ENCODE data around the gene NUAK2.
"Not testable (repeated sequence)": the region's sequence is repeated elsewhere in the genome, so short reads cannot be mapped to it uniquely, and the experiment has no call there.

Gene NUAK2
- 0.62 to 19.0 (median 7.2) reads per million in 17 experiments for total RNA-seq

- peak; percentile 88 to 96 (median 92) for DNase-seq
Observed at GRCh38 chr1:205321162-205321958, at the start of gene NUAK2. Gene NUAK2, minus strand, starts transcription at chr1:205321745. Its CDS starts 117 bp downstream, at chr1:205321628.

DNA sequence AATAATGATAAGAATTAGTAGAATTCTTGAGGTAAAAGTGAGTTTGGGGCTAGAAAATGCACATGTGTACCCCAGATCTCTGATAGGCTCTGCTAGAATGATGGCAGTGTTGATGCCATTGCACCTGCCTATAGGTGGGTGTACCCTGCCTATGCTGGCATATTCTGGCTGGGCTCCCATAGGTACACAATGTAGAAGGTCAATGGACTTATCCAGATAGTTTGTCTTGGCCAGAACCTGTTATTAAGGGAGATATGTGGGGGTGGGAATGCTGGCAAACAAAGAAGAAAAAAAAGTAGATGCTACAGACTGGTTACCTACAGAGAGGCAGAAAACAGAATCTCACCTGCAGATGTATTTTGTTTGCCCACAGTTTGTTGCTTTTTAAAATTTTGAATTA, 49.2 kb upstream of the NUAK2 start:
- DNase-seq: no peak

DNA sequence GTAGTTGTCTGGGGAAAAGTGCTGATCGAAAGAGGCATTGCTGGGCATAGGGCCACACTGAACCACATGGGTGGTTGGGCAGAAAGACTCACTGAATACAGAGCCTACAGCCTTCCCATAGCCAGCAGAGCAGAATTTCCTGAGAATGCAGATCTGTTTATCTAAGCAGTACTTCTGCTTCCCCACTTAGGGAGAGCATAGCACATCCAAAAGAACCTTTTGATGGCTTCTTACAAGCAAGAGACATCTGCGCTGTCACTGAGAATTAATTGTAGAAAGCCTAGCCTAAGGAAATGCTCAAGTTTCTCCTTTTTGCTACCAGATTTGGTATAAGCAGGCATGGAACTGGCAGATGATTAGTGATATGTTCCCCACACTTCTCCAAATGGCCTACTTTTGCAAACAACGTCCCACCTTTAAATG, 48.2 kb upstream of the NUAK2 start:
- DNase-seq: no peak

GRCh38 chr1:205368478-205368877, 46.9 kb upstream of the NUAK2 start:
- no peak for DNase-seq

DNA sequence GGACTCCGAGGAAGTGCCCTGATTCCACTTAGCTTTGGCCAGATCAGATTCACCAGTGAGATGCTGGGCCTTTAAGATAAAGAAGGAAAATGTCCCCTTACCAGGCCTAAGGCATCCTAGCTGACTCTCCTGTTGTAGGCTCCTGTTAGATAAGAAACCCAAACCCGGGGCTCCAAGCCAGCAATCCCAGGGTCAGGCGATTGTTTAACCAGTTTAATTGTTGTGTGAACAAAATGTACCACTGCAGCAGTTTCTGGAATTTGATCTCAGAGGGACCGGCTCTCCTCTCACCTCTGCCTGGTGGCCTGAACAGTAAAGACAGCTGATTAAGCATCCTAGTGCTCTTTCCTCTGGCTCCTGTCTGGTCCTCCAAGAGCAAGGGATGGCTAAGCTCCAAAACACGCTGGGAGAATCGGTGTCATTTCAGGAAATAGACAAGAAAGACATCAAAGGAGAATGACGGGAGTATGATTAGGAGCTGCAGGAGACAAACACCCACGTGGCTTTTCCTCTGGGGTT, 44.5 kb upstream of the NUAK2 start:
- DNase-seq: no peak

DNA sequence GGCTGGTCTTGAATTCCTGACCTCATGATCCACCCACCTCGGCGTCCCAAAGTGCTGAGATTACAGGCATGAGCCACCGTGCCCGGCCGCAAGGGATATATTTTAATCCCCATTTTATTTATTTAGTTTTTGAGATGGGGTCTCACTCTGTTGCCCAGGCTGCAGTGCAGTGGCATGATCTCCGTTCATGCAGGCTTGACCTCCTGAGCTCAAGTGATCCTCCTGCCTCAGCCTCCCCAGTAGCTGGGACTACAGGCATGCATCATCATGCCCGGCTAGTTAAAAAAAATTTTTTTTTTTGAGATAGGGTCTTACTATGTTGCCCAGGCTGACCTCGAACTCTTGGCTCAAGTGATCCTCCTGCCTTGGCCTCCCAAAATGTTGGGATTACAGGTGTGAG, 43.5 kb upstream of the NUAK2 start:
- not testable (repeated sequence) for DNase-seq

- no peak for DNase-seq
Observed at GRCh38 chr1:205360891-205361290, 39.3 kb upstream of the NUAK2 start.

DNA sequence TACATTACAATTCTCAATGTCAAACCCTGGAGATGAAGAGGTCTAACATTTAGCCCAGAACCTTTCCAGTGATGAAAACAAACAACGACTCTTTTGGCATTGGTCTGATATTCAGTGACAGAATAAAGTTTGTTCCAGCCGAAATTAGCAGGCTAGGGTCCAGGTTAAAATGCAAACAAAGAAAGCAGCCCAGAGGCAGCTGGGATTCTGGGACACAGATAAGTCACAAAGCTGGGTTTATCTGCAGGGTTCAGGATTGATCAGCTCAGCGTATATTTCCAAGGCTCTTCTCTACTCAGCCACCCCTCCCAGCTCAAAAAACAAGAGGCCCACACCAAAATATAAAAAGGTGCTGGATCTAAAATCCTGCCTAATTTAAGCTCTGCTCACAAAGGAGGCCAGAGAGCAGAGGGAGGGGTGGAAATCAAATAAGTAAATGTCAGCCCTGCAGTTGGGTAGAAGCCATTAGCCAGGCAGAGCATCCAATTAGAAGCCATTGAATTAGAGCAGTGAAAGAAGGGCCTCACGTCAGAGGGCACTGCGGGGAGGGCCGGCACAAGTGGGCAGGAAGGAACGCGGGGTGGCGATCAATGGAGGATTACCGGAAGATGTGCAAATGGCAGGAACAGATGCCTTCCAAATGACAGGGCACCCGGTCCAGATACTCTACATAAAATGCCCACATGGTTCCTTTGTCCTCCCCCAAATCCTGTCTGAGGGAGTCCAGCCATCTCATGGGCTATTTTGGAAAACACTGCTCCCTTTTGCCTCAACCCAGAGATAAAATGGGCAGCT, 38.4 kb upstream of the NUAK2 start:
- no peak for DNase-seq

DNA sequence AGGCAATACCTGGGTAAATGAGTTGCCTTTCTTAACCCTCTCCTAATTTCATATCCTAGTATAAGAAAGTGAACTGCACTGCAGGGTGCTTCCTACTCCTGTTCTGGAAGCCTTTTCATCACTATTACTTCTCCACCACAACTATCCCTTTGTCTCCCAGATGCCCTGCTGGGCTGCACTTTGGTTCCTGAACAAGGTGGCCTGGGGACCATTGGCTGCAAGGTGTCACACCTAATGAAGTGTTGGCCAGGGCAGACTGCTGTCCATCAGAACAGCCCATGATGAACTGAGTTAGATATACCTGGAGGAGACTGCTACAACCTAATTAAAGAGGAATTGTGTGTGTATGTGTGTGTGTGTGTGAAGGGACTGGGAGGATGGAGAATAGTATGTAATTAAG, 37.0 kb upstream of the NUAK2 start:
- no peak for DNase-seq

- no peak for DNase-seq
Observed at GRCh38 chr1:205357567-205357966, 36.0 kb upstream of the NUAK2 start.

DNA sequence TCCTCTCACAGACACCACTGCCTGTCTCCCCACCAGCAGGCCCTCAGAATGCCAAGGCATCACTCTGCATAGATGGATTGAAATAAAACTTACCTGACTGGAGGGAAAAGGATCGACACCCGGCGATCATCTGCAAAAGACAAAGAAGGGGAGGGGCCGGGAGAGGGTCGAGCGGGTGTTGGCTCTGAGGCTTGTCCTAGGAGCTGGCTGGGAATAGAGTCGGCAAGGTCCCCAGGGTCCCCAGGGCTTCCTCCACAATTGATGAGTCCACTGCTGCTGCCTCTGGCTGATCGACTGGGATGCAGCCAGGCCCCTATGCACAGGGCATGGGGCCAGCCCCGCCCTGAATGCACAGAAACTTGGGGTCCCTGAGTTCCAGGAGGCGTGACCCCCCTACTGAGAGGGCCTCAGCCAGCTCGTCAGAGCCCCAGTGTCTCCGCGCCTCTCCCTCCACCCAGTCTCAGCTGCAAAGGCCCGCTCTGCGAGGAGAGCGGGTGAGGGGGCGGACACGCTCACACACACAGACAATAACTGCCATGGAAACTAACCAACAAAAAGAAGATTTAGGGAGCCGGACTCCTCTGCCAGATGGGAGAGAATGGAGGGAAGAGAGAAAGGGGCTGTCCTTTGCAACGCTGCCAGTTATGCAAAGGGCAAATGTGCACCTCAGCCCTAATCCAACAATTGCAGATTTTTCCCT, 35.0 kb upstream of the NUAK2 start, which contains the start of gene KLHDC8A:
KLHDC8A (minus strand) TSS at position 483 of the 700 bp plus-strand sequence. CDS start 13,318 bp downstream, outside the sequence.
- no peak for DNase-seq

DNA sequence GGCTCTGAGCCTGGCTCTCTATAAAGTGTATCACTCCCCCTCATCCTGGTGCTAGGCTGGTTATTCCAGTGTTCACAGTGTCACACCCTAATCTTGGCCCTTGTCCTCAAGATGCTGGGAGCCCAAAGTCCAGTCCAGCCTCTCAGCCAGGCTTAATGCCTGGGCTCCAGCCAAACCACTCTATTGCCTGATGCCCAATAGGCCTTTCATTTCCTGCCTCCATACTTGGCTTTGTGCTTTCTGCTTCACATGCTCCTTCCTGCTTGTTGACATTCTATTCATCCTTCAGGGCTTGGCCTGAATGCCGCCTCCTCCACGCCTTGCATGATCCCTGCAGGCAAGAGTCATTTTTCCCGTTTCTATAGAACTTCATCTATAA, 33.5 kb upstream of the NUAK2 start:
- no peak for DNase-seq

GRCh38 chr1:205354259-205355074, 32.9 kb upstream of the NUAK2 start:
- peak; percentile 74 to 86 (median 75) for DNase-seq

- no peak for DNase-seq
Observed at GRCh38 chr1:205353612-205354011, 32.1 kb upstream of the NUAK2 start.

DNA sequence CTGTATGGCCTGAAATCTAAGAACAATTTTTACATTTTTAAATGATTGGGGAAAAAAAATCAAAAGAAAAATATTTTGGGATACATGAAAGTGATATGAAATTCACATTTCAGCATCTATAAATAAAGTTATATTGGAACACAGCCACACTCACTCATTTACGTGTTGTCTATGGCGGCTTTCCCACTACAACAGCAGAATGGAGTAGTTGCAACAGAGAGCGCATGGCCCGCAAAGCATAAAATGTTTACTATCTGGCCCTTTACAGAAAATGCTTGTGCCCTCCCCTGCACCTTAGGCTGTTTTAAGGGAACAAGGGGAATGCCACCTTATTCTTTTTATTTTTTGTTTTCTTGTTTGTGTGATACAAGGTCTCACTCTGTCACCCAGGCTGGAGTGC, 31.6 kb upstream of the NUAK2 start:
- no peak for DNase-seq

- no peak for DNase-seq
Observed at GRCh38 chr1:205351984-205352713, 30.6 kb upstream of the NUAK2 start.

DNA sequence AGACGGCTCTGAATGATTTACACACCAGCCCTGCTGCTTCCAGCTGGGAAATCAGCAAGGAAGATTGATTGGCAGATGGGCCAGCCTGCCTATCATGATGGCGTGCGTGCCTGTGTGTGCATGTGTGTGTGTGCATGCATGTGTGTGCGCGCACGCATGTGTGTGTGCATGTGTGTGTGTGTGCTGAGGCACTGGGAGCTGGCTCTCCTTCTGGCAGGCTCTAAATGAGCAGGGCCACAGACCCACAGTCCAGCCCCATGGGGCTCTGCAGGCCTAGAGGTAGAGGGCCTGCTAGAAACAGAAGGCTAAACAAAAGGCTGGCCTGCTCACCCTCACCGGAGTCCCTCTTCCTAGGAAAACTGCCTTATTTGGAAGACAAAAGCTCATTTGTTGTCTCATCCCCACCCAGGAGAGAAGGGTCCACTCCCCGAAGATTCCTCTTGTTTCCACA, 29.2 kb upstream of the NUAK2 start:
- DNase-seq: no peak

- DNase-seq: no peak
Observed at GRCh38 chr1:205350124-205350523, 28.6 kb upstream of the NUAK2 start.

DNA sequence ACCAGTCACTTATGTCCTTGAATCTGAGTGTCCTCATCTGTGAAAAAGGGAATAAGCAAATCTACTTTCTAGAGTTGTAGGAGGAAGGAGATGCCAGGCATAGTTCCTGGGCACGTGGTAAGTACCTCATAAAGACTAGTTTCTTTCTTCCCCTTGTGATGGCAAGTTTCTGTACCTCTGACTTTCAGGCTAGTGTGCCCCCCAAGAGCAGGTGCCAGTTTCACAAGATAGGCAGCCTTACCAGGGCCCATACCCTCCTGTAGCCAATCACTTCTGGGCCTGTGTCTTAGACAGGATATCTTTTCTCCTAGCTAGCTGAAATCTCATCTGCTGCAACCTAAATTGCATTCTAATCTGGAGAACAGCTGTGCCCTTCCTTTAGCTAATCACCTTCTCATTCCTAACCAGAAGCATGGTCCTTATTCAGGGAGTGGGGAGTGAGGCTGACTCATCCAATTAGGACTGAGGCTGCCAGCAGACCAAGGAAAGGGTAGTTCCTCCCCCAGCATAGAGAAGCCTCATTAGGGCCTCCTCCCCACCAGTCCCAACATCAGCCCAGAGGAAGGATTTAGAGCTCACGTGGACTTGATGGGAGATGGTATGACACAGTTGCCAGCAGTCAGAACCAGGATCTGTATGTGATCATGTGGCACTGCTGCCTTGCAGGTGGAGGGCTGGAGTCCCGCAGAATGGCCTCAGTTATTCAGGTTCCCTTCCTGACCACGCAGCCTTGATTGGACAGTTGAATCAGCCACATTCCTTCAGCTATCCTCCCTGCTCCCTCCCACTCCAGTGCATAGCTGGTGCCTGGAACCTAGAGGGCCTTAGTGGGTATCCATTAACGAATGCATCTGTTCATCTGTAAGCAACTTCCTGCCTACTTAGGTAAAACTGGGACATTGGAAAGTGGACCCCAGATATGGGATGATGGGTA, 27.3 kb upstream of the NUAK2 start:
- peak in 3 of 4 experiments; percentile 17 to 20 (median 19) for DNase-seq
